Transverse colon (tissue), 4 donors: ENCODE results near the gene RFPL3. TPM values are rescaled to one million over a fixed set of nuclear protein-coding genes. Genes with fewer than 3 reads are reported as not detected.

Source experiments
- DNase-seq: peaks from one replicate; pipeline ENCODE4 v3.0.0-alpha.2; 2019
- H3K27ac ChIP-seq, 4 donors: fragments of 200-600 bp; sonication (generic); 2 replicates each; pipeline ENCODE4 v1.5.1; 2016 to 2018; ENCODE audit warnings: inconsistent platforms in 4 of 4
- H3K27me3 ChIP-seq: fragments of 200-600 bp; sonication (generic); 2 replicates; pipeline ENCODE4 v1.5.1; 2017; ENCODE audit warnings: inconsistent platforms
- H3K36me3 ChIP-seq, 4 donors: fragments of 200-600 bp; sonication (generic); 2 replicates each; pipeline ENCODE4 v1.5.1; 2017 to 2019; ENCODE audit warnings: inconsistent platforms in 4 of 4
- H3K4me1 ChIP-seq, 4 donors: fragments of 200-600 bp; sonication (generic); 2 replicates each; pipeline ENCODE4 v1.5.1; 2017 to 2020; ENCODE audit warnings: inconsistent platforms in 4 of 4
- H3K4me3 ChIP-seq, 4 donors: fragments of 200-600 bp; sonication (generic); 1 replicate in 1 of 4; 2 replicates in 3 of 4; pipeline versions ENCODE4 v1.5.1 to v1.6.1; 2017 to 2019; ENCODE audit warnings: inconsistent platforms in 4 of 4
- H3K9me3 ChIP-seq, 2 donors: fragments of 200-600 bp; sonication (generic); 2 replicates each; pipeline ENCODE4 v1.5.1; 2017 to 2019; ENCODE audit warnings: inconsistent platforms in 2 of 2
- CTCF ChIP-seq, 5 experiments: fragments of 200-600 bp in 3 of 5; fragments of 450-650 bp in 2 of 5; sonication (generic) in 3 of 5; IDR thresholded peaks; 1 replicate in 2 of 5; 2 replicates in 3 of 5; pipeline ENCODE4 v1.5.1; 2016 to 2017; ENCODE audit warnings: antibody characterized with exemption in 5 of 5, inconsistent platforms in 3 of 5, mild to moderate bottlenecking in 2 of 5, moderate library complexity in 1 of 5
- EP300 ChIP-seq: sonication (generic); formaldehyde crosslinking; IDR thresholded peaks from one replicate; pipeline ENCODE4 v1.6.1; 2017; ENCODE audit warnings: antibody characterized with exemption, low read depth
- POLR2A ChIP-seq: fragments of 450-650 bp; IDR thresholded peaks from one replicate; pipeline ENCODE4 v1.6.1; 2016; ENCODE audit warnings: antibody characterized with exemption, mild to moderate bottlenecking, moderate library complexity
- POLR2AphosphoS5 ChIP-seq, 3 donors: sonication (generic); formaldehyde crosslinking; IDR thresholded peaks; one replicate each; pipeline ENCODE4 v1.6.1; 2016; ENCODE audit warnings: antibody characterized with exemption in 3 of 3
- WGBS, 2 donors: methylation state at CpG; one replicate each; pipeline ENCODE4 v1.1.5; 2018; ENCODE audit warnings: low coverage in 1 of 2; 5-methylcytosine and 5-hydroxymethylcytosine counted together
- in situ Hi-C, 4 donors: fragments of 200-750 bp; cut with MboI; loops; one replicate each; pipeline versions ENCODE4 v1.15.0 to v1.15.1; 2017; ENCODE audit warnings: low sequenced_read_pairs in 3 of 4, low pct_ligation_motif_present in 1 of 4, low pct_unique_long_range_greater_than_20kb in 1 of 4
- intact Hi-C: fragments of 100-400 bp; cut with DNase I; formaldehyde crosslinking; loops from one replicate; pipeline ENCODE4 v1.15.1; 2023; ENCODE audit warnings: low total_unique reads
- total RNA-seq, 4 donors: library from RNA; depleted of rRNA; stranded (reverse); fragments of >200 nt; gene quantifications; one replicate each; pipeline ENCODE4 v1.1.0, GENCODE V29; 2016

RFPL3 gene
- total RNA-seq, 4 donors from 2014 or later: not detected

- H3K9me3 ChIP-seq: no peaks in the 10 kb centered on the region
- no peak overlapping the region for H3K27ac ChIP-seq
- H3K36me3 ChIP-seq: no peaks in the 10 kb centered on the region
- TF ChIP-seq POLR2A (no peak), POLR2AphosphoS5 (IDR thresholded peaks at IDR 0.05) (no peak), EP300 (no peak), CTCF (IDR thresholded peaks at IDR 0.05) (no peak)
- no peak overlapping the region for H3K4me3 ChIP-seq
- intact Hi-C loops (no loop called here), in situ Hi-C loops (no loop called here)
- no peak for DNase-seq
- no peaks in the 10 kb centered on the region for H3K27me3 ChIP-seq
- 66% methylated on average over 3 to 4 of the region's 4 CpGs for WGBS, 2 donors
- H3K4me1 ChIP-seq: no peaks in the 10 kb centered on the region
Measured at GRCh38 chr22:32327066-32327465, 30.6 kb upstream of the RFPL3 start.

GRCh38 chr22:32327596-32328171 is 30.0 kb upstream of the RFPL3 start:
- no peak for DNase-seq
- Histone ChIP-seq H3K27ac (no peak overlapping the region), H3K36me3 (no peaks in the 10 kb centered on the region), H3K9me3 (no peaks in the 10 kb centered on the region), H3K27me3 (no peaks in the 10 kb centered on the region), H3K4me1 (no peaks in the 10 kb centered on the region), H3K4me3 (no peak overlapping the region)
- in situ Hi-C loops (no loop called here), intact Hi-C loops (no loop called here)
- no peak for TF ChIP-seq CTCF (IDR thresholded peaks at IDR 0.05)
- no peak for TF ChIP-seq POLR2A
- TF ChIP-seq EP300: no peak
- TF ChIP-seq POLR2AphosphoS5 (IDR thresholded peaks at IDR 0.05): no peak
- WGBS, 2 donors: 77% methylated on average over 10 of the region's 10 CpGs; no CpG with 5 or more reads in 1 of the 2 donors

GRCh38 chr22:32328306-32329201 is 29.1 kb upstream of the RFPL3 start:
- H3K27ac ChIP-seq: no peak overlapping the region
- H3K4me1 ChIP-seq: no peaks in the 10 kb centered on the region
- H3K36me3 ChIP-seq: no peaks in the 10 kb centered on the region
- no peaks in the 10 kb centered on the region for H3K27me3 ChIP-seq
- no peak for DNase-seq
- intact Hi-C loops (no loop called here), in situ Hi-C loops (no loop called here)
- 43 to 71% methylated on average over 1 to 5 of the region's 8 CpGs for WGBS, 2 donors
- H3K4me3 ChIP-seq: no peak overlapping the region
- no peaks in the 10 kb centered on the region for H3K9me3 ChIP-seq
- TF ChIP-seq CTCF (IDR thresholded peaks at IDR 0.05): no peak
- TF ChIP-seq POLR2A: no peak
- TF ChIP-seq EP300: no peak
- no peak for TF ChIP-seq POLR2AphosphoS5 (IDR thresholded peaks at IDR 0.05)

GRCh38 chr22:32329202-32329645 is 28.4 kb upstream of the RFPL3 start:
- H3K4me3 ChIP-seq: no peak overlapping the region
- H3K9me3 ChIP-seq: no peaks in the 10 kb centered on the region
- in situ Hi-C loops: no loop called here
- DNase-seq: no peak
- no peaks in the 10 kb centered on the region for H3K27me3 ChIP-seq
- intact Hi-C loops: no loop called here
- TF ChIP-seq CTCF (IDR thresholded peaks at IDR 0.05) (no peak), EP300 (no peak), POLR2A (no peak)
- H3K36me3 ChIP-seq: no peaks in the 10 kb centered on the region
- 86 to 94% methylated on average over 4 to 8 of the region's 8 CpGs for WGBS, 2 donors
- H3K27ac ChIP-seq: no peak overlapping the region
- no peaks in the 10 kb centered on the region for H3K4me1 ChIP-seq
